ENCODE data around the gene FBXL7. TPM values are rescaled to one million over a fixed set of nuclear protein-coding genes. Genes with fewer than 3 reads are reported as not detected.

Gene FBXL7
- total RNA-seq, 2 experiments from 2014 or later: not detected

- peaks cover 2% of the 10 kb centered on the region for H3K9me3 Mint-ChIP-seq (ENCODE audit: low read depth)
- DNase-seq (no peak), ATAC-seq (no peak)
- H3K27ac Mint-ChIP-seq: no peak overlapping the region
- no peaks in the 10 kb centered on the region for H3K4me1 Mint-ChIP-seq
- POLR2A ChIA-PET: no interaction called here
- no peak overlapping the region for H3K4me3 Mint-ChIP-seq
- intact Hi-C loops (cut with DNase I, micrococcal nuclease): no loop called here
- H3K27me3 Mint-ChIP-seq: no peaks in the 10 kb centered on the region
- H3K36me3 Mint-ChIP-seq (ENCODE audit: low read depth): no peaks in the 10 kb centered on the region
- CTCF ChIA-PET: no interaction called here
These were observed 433.6 kb downstream of the FBXL7 start for GRCh38 chr5:15933259-15934207.

DNA sequence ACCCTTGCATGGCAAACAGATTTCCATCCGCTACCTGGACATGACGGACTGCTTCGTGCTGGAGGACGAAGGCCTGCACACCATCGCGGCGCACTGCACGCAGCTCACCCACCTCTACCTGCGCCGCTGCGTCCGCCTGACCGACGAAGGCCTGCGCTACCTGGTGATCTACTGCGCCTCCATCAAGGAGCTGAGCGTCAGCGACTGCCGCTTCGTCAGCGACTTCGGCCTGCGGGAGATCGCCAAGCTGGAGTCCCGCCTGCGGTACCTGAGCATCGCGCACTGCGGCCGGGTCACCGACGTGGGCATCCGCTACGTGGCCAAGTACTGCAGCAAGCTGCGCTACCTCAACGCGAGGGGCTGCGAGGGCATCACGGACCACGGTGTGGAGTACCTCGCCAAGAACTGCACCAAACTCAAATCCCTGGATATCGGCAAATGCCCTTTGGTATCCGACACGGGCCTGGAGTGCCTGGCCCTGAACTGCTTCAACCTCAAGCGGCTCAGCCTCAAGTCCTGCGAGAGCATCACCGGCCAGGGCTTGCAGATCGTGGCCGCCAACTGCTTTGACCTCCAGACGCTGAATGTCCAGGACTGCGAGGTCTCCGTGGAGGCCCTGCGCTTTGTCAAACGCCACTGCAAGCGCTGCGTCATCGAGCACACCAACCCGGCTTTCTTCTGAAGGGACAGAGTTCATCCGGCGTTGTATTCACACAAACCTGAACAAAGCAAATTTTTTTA is 436.7 kb downstream of the FBXL7 start:
- no peaks in the 10 kb centered on the region for H3K4me1 Mint-ChIP-seq
- intact Hi-C loops (cut with DNase I, micrococcal nuclease): no loop called here
- no peak for ATAC-seq
- H3K36me3 Mint-ChIP-seq (ENCODE audit: low read depth): no peaks in the 10 kb centered on the region
- CTCF ChIA-PET: no interaction called here
- H3K27ac Mint-ChIP-seq: no peak overlapping the region
- POLR2A ChIA-PET: no interaction called here
- no peak for DNase-seq
- H3K9me3 Mint-ChIP-seq (ENCODE audit: low read depth): peaks cover 2% of the 10 kb centered on the region
- H3K4me3 Mint-ChIP-seq: no peak overlapping the region
- H3K27me3 Mint-ChIP-seq: no peaks in the 10 kb centered on the region

GRCh38 chr5:15937708-15938107 is 437.7 kb downstream of the FBXL7 start:
- CTCF ChIA-PET: no interaction called here
- H3K4me1 Mint-ChIP-seq: no peaks in the 10 kb centered on the region
- H3K36me3 Mint-ChIP-seq (ENCODE audit: low read depth): no peaks in the 10 kb centered on the region
- POLR2A ChIA-PET: no interaction called here
- DNase-seq: no peak
- intact Hi-C loops (cut with DNase I, micrococcal nuclease): no loop called here
- peaks cover 2% of the 10 kb centered on the region for H3K9me3 Mint-ChIP-seq (ENCODE audit: low read depth)
- H3K27ac Mint-ChIP-seq: no peak overlapping the region
- no peak overlapping the region for H3K4me3 Mint-ChIP-seq
- no peaks in the 10 kb centered on the region for H3K27me3 Mint-ChIP-seq
- no peak for ATAC-seq

DNA sequence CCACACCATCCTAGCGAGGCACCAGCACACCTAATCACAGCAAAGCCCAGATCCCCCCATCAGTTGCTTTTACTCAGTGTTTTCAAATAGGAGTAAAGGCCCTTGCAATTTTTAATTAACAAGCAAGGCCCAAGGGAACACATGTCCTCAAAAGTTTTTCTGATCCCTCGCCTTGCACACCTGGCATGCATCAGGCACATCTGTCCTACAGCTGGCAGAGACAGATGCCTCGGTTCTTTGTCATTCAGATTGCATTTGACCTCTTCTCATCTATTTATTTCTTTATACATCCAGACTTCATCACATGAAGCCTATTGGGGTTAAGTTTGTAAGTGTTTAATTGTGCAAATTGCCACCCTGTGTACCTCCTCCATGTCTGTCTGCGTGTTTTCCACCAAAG is 438.2 kb downstream of the FBXL7 start:
- H3K36me3 Mint-ChIP-seq (ENCODE audit: low read depth): no peaks in the 10 kb centered on the region
- intact Hi-C loops (cut with DNase I, micrococcal nuclease): no loop called here
- H3K27me3 Mint-ChIP-seq: no peaks in the 10 kb centered on the region
- H3K9me3 Mint-ChIP-seq (ENCODE audit: low read depth): peaks cover 2% of the 10 kb centered on the region
- no peaks in the 10 kb centered on the region for H3K4me1 Mint-ChIP-seq
- H3K27ac Mint-ChIP-seq: no peak overlapping the region
- no peak for DNase-seq
- ATAC-seq: no peak
- H3K4me3 Mint-ChIP-seq: no peak overlapping the region
- ChIA-PET POLR2A (no interaction called here), CTCF (no interaction called here)

GRCh38 chr5:15938961-15939360 is 439.0 kb downstream of the FBXL7 start:
- H3K27me3 Mint-ChIP-seq: no peaks in the 10 kb centered on the region
- H3K4me3 Mint-ChIP-seq: no peak overlapping the region
- DNase-seq (no peak), ATAC-seq (no peak)
- no peaks in the 10 kb centered on the region for H3K4me1 Mint-ChIP-seq
- POLR2A ChIA-PET: no interaction called here
- no peaks in the 10 kb centered on the region for H3K36me3 Mint-ChIP-seq (ENCODE audit: low read depth)
- intact Hi-C loops (cut with DNase I, micrococcal nuclease): no loop called here
- CTCF ChIA-PET: no interaction called here
- H3K27ac Mint-ChIP-seq: no peak overlapping the region
- peaks cover 4% of the 10 kb centered on the region for H3K9me3 Mint-ChIP-seq (ENCODE audit: low read depth)

- POLR2A ChIA-PET: no interaction called here
- CTCF ChIA-PET: no interaction called here
- H3K27me3 Mint-ChIP-seq: no peaks in the 10 kb centered on the region
These were observed 440.9 kb downstream of the FBXL7 start for GRCh38 chr5:15940905-15941304.

DNA sequence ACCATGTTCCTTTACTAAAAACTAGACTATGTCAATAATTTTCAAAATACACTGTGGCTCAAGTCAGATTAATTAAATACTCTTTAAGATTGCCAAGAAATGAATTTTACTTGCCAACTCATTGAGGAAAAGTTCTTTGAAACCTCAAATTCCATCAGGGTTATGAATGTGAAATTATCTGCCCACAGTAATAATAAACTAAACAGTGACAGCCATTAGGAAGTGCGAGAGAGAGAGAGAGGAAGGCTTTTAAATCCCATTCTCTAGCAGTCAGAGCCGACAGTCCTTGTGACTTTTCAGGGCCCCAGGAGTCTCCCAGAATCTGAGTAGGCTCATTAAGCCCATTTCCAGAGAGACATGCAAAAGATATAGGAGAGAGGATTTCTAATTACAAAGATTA is 443.5 kb downstream of the FBXL7 start:
- CTCF ChIA-PET: no interaction called here
- no peaks in the 10 kb centered on the region for H3K4me1 Mint-ChIP-seq
- no peaks in the 10 kb centered on the region for H3K27me3 Mint-ChIP-seq
- H3K27ac Mint-ChIP-seq: no peak overlapping the region
- ATAC-seq: no peak
- H3K9me3 Mint-ChIP-seq (ENCODE audit: low read depth): peaks cover 2% of the 10 kb centered on the region
- no peak for DNase-seq
- intact Hi-C loops (cut with DNase I, micrococcal nuclease): no loop called here
- POLR2A ChIA-PET: no interaction called here
- no peak overlapping the region for H3K4me3 Mint-ChIP-seq
- H3K36me3 Mint-ChIP-seq (ENCODE audit: low read depth): no peaks in the 10 kb centered on the region

More at GRCh38 chr5:15940905-15941304, 440.9 kb downstream of the FBXL7 start:
- Mint-ChIP-seq H3K36me3 (ENCODE audit: low read depth) (no peaks in the 10 kb centered on the region), H3K9me3 (ENCODE audit: low read depth) (peaks cover 4% of the 10 kb centered on the region), H3K4me3 (no peak overlapping the region), H3K27ac (no peak overlapping the region), H3K4me1 (no peaks in the 10 kb centered on the region)
- ATAC-seq: no peak
- intact Hi-C loops (cut with DNase I, micrococcal nuclease): no loop called here
- no peak for DNase-seq

- Mint-ChIP-seq H3K27ac (no peak overlapping the region), H3K27me3 (no peaks in the 10 kb centered on the region), H3K36me3 (ENCODE audit: low read depth) (no peaks in the 10 kb centered on the region), H3K9me3 (ENCODE audit: low read depth) (peaks cover 4% of the 10 kb centered on the region), H3K4me1 (no peaks in the 10 kb centered on the region), H3K4me3 (no peak overlapping the region)
- no peak for DNase-seq
- no peak for ATAC-seq
- intact Hi-C loops (cut with DNase I, micrococcal nuclease): no loop called here
- CTCF ChIA-PET: no interaction called here
- POLR2A ChIA-PET: no interaction called here
These were observed 446.0 kb downstream of the FBXL7 start for GRCh38 chr5:15946026-15946425.

DNA sequence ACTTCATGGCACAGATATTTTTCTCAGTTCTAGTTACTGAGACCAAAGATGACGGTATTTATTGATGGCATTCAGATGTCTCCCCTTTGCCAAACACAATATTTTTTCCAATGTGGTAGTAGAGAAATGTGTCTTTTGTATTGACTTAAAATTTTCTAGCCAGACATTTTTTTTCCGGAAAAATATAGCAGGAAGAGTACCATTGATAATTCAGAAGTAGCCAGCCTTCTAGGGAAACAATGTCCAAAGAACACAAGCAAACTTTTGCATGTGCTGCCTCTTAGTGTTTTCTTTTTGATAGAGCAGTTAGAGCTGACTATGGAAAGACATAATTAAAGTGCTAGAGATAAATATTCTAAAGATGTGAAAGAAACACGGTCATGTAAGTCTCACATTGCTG is 448.2 kb downstream of the FBXL7 start:
- ChIA-PET CTCF (no interaction called here), POLR2A (no interaction called here)
- Mint-ChIP-seq H3K36me3 (ENCODE audit: low read depth) (no peaks in the 10 kb centered on the region), H3K27me3 (no peaks in the 10 kb centered on the region), H3K27ac (no peak overlapping the region), H3K9me3 (ENCODE audit: low read depth) (peaks cover 7% of the 10 kb centered on the region), H3K4me1 (no peaks in the 10 kb centered on the region), H3K4me3 (no peak overlapping the region)
- DNase-seq: no peak
- ATAC-seq: no peak
- intact Hi-C loops (cut with DNase I, micrococcal nuclease): no loop called here

GRCh38 chr5:15951126-15951525 is 451.1 kb downstream of the FBXL7 start:
- ATAC-seq (no peak), DNase-seq (no peak)
- no peaks in the 10 kb centered on the region for H3K27me3 Mint-ChIP-seq
- no peaks in the 10 kb centered on the region for H3K4me1 Mint-ChIP-seq
- H3K27ac Mint-ChIP-seq: no peak overlapping the region
- POLR2A ChIA-PET: no interaction called here
- CTCF ChIA-PET: no interaction called here
- peaks cover 4% of the 10 kb centered on the region for H3K9me3 Mint-ChIP-seq (ENCODE audit: low read depth)
- no peak overlapping the region for H3K4me3 Mint-ChIP-seq
- intact Hi-C loops (cut with DNase I, micrococcal nuclease): no loop called here
- H3K36me3 Mint-ChIP-seq (ENCODE audit: low read depth): no peaks in the 10 kb centered on the region

DNA sequence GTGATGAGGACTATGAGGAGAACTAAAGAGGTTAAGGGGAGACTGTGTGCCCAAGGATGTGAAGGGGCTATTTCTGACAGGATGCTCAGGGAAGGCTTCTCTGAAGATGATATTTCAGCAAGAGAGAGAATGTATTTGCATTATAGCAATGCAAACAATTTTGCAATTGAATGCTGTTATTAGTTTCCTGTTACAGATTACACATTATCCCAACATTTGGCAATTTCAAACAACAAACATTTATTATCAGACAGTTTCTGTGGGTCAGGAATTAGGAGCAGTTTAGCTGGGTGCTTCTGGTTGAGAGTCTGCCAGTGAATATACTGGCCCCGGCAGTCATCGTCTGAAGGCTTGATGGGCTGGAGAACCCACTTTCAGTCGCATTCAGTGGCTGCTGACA is 451.6 kb downstream of the FBXL7 start:
- no peaks in the 10 kb centered on the region for H3K36me3 Mint-ChIP-seq (ENCODE audit: low read depth)
- no peak overlapping the region for H3K4me3 Mint-ChIP-seq
- ChIA-PET CTCF (no interaction called here), POLR2A (no interaction called here)
- H3K27ac Mint-ChIP-seq: no peak overlapping the region
- no peaks in the 10 kb centered on the region for H3K4me1 Mint-ChIP-seq
- peaks cover 4% of the 10 kb centered on the region for H3K9me3 Mint-ChIP-seq (ENCODE audit: low read depth)
- DNase-seq: no peak
- ATAC-seq: no peak
- no peaks in the 10 kb centered on the region for H3K27me3 Mint-ChIP-seq
- intact Hi-C loops (cut with DNase I, micrococcal nuclease): no loop called here

DNA sequence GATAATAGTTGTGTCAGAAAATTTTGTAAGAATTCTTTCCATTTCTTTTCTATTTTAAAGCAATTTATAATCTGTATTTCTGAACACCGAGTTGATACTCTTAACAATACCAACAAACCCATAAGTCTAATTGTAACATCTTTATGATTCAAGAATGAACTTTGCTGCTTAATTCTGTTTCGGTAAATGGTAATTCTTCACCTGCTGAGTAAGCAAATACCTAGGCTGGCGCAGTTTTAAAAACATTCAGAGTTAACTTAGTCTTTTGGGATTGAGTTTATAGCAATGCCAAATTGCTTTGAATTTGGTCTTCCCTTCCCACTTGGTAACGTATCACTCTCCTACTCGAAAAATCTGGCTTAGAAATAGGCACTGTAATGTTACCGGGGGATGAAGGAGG is 456.6 kb downstream of the FBXL7 start:
- Mint-ChIP-seq H3K4me1 (no peaks in the 10 kb centered on the region), H3K36me3 (ENCODE audit: low read depth) (no peaks in the 10 kb centered on the region), H3K27ac (no peak overlapping the region), H3K27me3 (no peaks in the 10 kb centered on the region), H3K4me3 (no peak overlapping the region), H3K9me3 (ENCODE audit: low read depth) (no peaks in the 10 kb centered on the region)
- ATAC-seq: no peak
- DNase-seq: no peak
- ChIA-PET CTCF (no interaction called here), POLR2A (no interaction called here)
- intact Hi-C loops (cut with DNase I, micrococcal nuclease): no loop called here

All from activated CD4-positive, alpha-beta T cell treated with anti-CD3 and anti-CD28 coated beads for 36 hours (primary cell).